Epithelial cell of esophagus (primary cell): ENCODE data around the gene FSIP2.
"Not testable (repeated sequence)": the region's sequence is repeated elsewhere in the genome, so short reads cannot be mapped to it uniquely, and the experiment has no call there.

Source experiments
- DNase-seq: peaks from one replicate; pipeline ENCODE4 v3.0.0; 2010; ENCODE audit warnings: low read depth
- H3K4me3 ChIP-seq: 2 replicates; pipeline ENCODE4 v1.5.1; 2011; ENCODE audit warnings: mild to moderate bottlenecking, low read length, control low read depth
- TF ChIP-seq, protein P1 (sequence below): IDR thresholded peaks from 2 replicates; pipeline ENCODE4 v1.5.1; 2011; ENCODE audit warnings: low read depth, mild to moderate bottlenecking, low read length, control low read depth, inconsistent platforms; ENCODE audit not compliant: insufficient read depth; ENCODE audit errors: missing control alignments

Gene FSIP2

DNA sequence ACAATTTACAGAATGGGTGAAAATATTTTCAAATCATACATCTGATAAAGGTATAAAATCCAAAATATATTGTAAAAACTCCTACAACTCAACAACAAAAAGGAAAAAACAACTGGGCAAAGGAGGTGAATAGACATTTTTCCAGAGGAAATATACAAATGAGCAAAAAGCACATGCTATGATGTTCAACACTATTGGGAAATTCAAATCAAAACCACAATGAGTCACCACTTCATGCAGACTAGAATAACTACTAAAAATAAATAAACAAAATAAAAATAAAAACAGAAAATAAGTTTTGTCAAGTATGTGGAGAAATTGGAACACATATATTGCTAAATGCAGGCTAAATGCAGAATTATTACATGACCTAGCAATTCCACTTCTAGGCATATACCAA, 120.9 kb downstream of the FSIP2 start:
- H3K4me3 ChIP-seq: no peak overlapping the region
- peak; percentile 57 for DNase-seq
- TF ChIP-seq, protein P1, sequence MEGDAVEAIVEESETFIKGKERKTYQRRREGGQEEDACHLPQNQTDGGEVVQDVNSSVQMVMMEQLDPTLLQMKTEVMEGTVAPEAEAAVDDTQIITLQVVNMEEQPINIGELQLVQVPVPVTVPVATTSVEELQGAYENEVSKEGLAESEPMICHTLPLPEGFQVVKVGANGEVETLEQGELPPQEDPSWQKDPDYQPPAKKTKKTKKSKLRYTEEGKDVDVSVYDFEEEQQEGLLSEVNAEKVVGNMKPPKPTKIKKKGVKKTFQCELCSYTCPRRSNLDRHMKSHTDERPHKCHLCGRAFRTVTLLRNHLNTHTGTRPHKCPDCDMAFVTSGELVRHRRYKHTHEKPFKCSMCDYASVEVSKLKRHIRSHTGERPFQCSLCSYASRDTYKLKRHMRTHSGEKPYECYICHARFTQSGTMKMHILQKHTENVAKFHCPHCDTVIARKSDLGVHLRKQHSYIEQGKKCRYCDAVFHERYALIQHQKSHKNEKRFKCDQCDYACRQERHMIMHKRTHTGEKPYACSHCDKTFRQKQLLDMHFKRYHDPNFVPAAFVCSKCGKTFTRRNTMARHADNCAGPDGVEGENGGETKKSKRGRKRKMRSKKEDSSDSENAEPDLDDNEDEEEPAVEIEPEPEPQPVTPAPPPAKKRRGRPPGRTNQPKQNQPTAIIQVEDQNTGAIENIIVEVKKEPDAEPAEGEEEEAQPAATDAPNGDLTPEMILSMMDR: no peak

DNA sequence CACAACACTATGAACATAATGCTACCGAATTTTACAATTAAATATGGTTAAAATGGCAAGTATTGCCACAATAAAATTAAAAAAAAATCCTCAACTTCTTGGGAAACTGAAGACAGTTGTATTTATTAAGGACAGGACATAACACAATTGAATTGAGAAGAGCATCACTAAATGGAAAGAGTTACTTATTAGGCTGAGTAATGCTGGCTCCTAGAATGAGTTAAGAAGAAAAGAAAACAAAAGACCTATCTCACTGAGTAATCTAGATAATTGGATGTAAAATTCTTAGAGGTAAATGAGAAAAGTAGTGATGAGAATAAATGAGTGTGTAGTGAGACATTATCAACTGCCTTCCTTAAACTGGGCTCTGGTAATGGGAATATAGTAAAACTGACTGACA, 121.7 kb downstream of the FSIP2 start:
- DNase-seq: no peak
- no peak overlapping the region for H3K4me3 ChIP-seq

DNA sequence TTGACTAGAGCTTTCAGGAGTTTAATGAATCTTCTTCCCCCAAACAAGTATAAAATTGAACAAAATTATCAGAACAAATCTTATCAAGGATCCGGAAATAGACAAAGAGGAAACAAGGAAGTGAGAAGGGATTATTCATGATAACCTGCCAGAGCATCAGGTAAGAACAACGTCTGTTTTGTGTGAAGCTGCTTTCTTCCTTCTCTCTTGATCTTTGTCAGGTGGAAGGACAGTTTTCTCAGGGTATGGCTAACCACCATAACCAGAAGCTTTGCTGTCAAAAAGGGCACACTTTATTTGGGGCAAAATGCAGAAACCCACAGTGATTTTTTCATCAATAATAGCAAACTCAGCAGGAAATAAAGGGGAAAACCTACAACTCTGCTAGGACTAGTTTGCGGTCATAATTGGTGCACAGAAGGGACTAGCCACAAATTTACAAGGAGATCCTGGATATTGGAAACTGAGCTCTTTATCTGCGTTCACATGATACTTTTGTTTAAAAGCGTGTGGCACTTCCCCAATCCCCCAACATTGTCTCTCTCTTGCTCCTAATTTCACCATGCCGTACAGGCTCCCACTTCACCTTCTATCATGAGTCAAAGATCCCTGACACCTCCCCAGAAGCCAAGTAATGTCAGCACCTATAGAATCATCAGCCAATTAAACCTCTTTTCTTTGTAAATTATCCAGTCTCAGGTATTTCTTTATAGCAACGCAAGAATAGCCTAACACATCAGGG, 124.2 kb downstream of the FSIP2 start:
- TF ChIP-seq, protein P1: no peak
- DNase-seq: no peak
- no peak overlapping the region for H3K4me3 ChIP-seq

More for the DNA sequence above, 121.7 kb downstream of the FSIP2 start:
- TF ChIP-seq, protein P1: no peak

DNA sequence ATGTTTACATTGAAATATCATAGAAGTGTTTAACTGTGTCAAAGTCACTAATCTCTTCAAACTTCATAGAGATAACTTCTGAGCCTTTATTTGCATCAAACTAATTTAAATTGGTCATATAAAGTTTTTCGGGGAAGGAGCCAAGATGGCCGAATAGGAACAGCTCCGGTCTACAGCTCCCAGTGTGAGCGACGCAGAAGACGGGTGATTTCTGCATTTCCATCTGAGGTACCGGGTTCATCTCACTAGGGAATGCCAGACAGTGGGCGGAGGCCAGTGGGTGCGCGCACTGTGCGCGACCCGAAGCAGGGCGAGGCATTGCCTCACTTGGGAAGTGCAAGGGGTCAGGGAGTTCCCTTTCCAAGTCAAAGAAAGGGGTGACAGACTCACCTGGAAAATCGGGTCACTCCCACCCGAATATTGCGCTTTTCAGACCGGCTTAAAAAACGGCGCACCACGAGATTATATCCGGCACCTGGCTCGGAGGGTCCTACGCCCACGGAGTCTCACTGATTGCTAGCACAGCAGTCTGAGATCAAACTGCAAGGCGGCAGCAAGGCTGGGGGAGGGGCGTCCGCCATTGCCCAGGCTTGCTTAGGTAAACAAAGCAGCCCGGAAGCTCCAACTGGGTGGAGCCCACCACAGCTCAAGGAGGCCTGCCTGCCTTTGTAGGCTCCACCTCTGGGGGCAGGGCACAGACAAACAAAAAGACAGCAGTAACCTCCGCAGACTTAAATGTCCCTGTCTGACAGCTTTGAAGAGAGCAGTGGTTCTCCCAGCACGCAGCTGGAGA, 126.1 kb downstream of the FSIP2 start:
- not testable (repeated sequence) for DNase-seq, H3K4me3 ChIP-seq

- no peak for DNase-seq
- H3K4me3 ChIP-seq: no peak overlapping the region
- TF ChIP-seq, protein P1: no peak
These were observed 136.7 kb downstream of the FSIP2 start for GRCh38 chr2:185875136-185875931.

DNA sequence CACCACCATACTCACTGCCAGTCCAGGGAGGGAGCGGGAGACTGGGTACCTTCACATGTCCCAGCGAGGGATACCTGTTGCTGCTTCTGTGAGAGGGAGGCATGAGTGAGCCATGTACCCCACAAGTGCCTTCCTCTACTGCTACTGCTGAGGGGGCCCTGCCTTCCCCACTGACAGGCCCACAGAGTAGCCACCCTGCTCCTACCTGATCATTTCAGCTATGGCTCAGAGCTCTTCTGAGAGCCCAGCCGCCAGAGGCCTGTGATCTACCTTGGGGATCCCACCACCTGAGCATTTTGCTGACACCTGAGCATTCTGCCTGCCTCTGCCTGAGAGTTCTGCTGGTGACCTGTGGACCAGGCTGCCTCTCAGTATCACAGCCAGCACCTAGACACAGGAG, 137.6 kb downstream of the FSIP2 start:
- no peak for DNase-seq
- H3K4me3 ChIP-seq: no peak overlapping the region
- TF ChIP-seq, protein P1: no peak

DNA sequence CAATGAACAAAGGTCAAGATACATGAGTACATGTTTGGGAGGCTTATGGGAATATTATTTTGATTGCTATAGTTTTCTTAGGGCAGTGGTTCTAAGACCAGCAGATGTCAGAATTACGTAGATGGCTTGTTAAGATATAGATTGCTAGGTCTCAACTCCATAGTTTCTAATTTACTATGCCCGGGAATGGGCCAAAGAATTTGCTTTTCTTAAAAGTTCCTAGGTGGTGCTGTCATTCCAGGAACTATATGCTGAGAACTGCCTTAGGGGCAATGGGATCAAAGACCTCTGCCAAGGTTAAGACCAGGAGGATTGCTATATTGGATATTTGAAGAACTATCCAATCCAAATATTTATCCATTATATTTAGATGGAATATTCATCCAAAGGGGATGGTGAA, 141.8 kb downstream of the FSIP2 start:
- TF ChIP-seq, protein P1: no peak

More for the DNA sequence above, 141.8 kb downstream of the FSIP2 start:
- no peak for DNase-seq
- no peak overlapping the region for H3K4me3 ChIP-seq
